NCI-H526 treated with DMSO at 0.1 percent for 48 hours (cell line): ENCODE measurements around the gene PIK3AP1.

Source experiments
- DNase-seq: peaks from one replicate; lab custom pipeline; 2025; lab: John Stamatoyannopoulos, UW

The PIK3AP1 gene

GRCh38 chr10:96642973-96643372, 77.3 kb downstream of the PIK3AP1 start:
- no peak for DNase-seq

GRCh38 chr10:96642530-96642929, 77.8 kb downstream of the PIK3AP1 start:
- no peak for DNase-seq

DNA sequence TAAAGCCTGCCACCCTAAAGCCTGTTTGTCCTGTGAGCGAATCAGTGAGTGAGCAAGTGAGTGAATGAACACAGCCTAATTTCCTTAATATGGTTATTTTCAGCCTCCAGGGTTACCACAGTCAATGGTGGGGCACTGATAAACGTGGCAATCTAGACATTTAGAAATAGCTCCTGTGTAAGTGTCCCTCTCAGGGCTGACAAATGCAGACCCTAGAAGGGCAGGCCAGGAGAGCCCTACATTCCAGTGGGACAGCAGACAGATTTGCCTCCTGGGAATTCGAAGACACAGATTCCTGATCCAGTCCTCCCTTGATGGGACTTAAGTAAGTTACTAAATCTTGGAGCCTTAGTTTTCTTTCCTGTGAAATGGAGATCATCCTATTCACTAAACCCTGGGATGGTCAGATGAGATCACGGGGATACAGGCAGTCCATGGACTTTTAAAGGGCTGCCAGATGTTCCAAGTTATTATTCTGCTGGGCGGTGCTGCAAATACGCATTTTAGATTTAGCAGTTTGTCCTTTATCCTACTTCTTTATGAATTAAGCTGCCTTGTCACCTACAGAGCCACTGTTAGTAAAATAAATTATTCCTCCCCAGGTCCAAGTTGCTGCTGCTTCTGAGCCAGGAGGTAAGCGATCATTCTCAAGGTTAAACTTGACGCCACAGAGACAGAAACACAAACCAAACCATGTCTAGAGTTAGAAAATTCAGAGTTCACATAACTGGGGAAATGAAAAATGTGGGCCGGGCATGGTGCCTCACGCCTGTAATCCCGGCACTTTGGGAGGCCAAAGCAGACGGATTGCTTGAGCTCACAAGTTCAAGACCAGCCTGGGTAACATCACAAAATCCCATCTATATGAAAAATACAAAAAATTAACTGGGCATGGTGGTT, 78.7 kb downstream of the PIK3AP1 start:
- DNase-seq, result no peak

DNA sequence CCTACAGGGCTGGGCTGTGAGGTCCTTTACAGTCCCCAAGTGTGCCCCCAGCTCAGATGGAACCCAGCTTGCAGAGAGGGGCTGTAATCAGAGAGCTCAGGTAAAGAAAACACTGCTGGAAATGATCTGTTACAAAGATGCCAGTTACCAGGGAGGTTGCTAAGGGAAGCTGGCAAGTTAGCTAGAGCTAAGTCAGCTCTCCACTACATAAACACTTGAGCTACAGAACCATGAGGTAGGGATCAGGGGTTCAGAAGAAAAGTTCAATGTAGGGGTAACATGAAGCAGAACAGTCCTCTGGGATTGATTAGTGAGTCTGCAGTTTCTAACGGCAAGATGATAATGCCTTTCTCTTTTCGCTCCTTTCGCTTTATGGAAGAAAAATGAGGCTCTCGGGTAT, 80.4 kb downstream of the PIK3AP1 start:
- no peak for DNase-seq

- no peak for DNase-seq
Observed at GRCh38 chr10:96638696-96639095, 81.6 kb downstream of the PIK3AP1 start.

GRCh38 chr10:96638120-96638519, 82.2 kb downstream of the PIK3AP1 start:
- no peak for DNase-seq

GRCh38 chr10:96637709-96638108, 82.6 kb downstream of the PIK3AP1 start:
- DNase-seq, result no peak

GRCh38 chr10:96636551-96636950, 83.8 kb downstream of the PIK3AP1 start:
- DNase-seq, result no peak

- DNase-seq, result no peak
Observed at GRCh38 chr10:96632974-96633710, 87.2 kb downstream of the PIK3AP1 start.

DNA sequence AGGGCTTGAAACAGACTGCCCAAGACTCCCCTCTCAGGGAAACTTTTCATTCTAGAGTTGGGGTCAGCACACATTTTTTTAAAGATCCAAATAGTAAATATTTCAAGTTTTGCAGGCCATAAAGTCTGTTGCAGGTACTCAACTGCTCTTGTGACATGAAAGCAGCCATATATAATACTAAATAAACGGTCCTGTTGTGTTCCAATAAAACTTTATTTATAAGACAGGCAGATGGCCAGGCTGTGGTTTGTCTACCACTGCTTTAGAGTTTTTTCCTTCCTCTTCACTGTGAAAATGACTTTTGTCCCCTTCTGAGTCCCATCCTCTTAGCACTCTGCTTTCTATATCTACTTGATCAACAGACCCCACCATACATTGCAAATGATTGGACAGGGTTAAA, 93.0 kb downstream of the PIK3AP1 start:
- DNase-seq, result no peak

GRCh38 chr10:96626795-96627194, 93.5 kb downstream of the PIK3AP1 start:
- DNase-seq, result no peak

GRCh38 chr10:96625173-96625572, 95.1 kb downstream of the PIK3AP1 start:
- no peak for DNase-seq

DNA sequence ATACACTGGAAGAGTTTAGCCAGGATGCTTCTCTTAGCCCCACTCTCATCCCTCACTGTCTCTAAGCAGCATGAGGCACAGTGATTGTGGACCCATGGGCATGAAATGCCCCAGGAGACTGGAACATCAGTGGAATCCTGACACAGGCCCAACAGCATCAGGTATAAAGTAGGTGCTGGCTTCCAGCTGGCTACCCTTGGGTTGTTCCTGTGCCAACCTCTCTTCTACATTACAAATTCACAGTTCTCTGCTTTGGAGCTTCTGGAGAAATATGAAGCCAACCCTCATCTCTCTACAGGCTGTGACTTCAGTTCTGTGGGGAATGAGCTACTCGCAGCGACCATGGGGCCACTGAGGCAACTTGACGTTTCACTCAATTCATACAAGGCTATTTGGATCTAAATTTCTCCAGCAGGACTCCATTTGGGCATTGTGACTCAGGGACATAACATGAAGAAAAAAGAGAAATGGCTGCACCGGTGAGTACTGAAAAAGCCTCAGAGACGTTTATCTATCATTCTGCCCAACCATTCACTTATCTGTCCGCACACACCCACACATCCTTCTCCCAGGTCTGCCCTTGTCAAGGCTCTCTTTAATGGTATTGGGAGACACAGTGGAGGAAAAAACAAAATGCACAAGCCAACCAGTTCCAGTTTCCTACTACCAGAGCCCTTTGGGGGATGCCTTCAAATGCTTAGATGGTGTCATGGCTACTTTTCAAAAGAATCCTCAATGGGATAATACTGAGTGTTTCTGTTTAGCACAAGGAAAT, 98.1 kb downstream of the PIK3AP1 start:
- DNase-seq, result no peak

DNA sequence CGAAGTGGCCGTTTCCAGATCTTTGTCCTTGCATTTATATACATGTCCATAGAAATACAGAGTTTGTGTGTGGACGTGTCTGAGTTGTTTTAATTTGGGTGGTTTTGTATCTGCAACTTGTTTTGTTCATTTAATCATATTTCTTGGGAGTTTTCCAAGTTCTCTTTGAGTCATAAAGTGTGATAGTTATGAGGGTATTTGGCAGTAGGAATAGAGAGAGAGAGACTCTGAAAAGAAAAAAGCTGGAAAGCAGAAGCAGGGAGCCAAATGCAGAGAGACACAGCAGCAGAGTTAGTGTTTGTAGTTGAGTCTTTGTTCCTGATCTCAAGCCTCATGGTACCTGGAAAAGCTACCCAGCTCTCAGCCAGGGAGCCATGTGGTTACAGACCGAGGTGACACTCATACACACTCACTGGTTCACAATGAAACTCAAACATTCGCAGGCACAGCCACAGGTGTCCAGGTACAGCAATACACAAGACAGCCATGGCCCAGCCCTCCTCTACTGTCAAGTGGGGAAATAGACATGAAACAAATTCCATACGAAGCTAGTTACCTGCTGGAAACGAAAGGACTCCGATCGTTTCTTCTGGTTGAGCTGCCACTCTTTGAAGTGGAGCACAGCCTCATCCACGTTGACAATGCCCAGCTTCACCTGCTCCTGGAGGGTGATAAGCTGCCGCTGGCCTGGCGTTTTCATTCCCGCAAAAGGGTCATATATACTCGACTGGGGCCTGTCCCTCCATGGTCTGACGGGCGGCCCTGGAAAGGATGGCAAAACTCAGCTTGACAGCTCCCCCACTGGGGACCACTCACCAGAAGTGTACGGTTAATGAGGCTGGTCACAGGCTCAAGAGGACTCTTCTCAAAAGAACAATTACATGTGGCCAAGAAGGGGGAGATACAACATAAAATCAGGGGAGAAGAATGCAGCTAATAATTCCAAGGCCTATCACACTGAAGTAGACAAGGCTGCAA, 100.2 kb downstream of the PIK3AP1 start:
- DNase-seq, result no peak

DNA sequence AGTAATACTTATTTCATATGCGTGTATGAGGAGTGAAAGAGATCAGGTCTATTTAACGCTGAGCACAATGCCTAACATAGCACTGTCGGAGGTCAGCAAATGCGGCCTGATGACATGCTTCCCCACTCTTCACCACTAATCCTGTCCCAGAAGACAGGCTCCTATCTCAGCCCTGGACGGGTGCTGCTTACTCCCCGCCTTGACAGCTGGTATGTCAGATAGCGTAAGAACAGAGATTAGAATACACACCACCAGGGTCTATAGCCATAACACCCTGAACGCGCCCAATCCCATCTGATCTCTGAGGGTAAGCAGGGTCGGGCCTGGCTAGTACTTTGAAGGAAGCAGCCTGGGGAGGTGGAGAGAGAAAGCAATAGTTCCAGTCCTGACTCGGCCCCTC, 101.2 kb downstream of the PIK3AP1 start:
- no peak for DNase-seq

- no peak for DNase-seq
Observed at GRCh38 chr10:96618653-96619052, 101.7 kb downstream of the PIK3AP1 start.

DNA sequence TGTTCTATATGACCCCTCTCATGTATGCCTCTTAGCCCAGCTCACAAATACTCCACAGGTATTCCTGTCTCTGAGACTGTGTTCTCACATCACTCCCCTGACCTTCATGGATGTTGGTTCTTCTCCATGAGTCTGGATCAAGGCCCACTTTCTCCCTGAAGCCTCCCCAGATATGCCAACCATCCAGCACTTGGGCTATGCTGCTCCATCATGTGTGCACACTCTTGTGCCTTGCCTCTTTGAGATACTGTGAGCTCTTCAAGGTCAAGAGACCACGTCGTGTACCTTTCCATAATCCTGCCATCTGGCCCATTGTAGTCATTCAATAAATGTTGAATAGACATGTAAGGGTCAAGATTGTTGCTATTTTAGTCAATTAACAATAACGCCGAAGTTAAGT, 103.4 kb downstream of the PIK3AP1 start:
- DNase-seq, result no peak

DNA sequence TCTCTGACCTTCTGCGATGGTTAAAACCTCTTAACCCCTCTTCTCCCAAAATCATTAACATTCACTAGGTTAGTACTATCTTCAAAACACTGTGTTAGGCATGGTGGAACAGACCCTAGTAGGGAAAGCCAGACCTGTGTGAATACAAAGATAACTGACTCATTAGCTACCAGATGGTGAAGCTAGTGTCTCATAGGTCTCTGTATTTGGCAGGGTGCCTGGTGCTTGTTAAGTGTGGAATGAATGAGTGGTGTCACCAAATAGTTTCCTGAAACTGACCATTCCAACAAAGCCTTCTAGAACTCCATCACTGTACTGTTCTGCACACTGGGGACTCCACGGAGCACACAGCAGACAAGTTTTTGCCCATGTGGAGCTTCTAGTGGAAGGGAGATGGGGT, 105.8 kb downstream of the PIK3AP1 start:
- DNase-seq, result no peak

DNA sequence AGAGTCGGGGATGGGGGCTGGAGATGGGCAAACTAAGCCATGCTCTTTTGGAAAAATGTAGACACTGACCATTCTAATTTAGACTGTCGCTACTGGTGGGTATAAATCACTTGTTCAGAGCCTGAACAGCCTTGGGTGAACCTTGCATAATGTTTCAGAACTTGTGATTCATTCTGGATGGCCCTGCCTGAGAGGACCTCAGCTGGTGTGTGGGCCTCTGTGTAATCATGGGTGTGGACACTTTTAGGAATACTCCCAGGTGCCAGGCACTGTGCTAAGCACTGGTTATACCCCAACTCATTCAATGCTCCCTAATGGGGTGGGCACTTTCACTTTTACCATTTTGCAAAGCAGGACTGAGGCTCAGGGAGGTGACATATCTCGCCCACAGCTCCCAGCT, 106.7 kb downstream of the PIK3AP1 start:
- DNase-seq, result no peak

DNA sequence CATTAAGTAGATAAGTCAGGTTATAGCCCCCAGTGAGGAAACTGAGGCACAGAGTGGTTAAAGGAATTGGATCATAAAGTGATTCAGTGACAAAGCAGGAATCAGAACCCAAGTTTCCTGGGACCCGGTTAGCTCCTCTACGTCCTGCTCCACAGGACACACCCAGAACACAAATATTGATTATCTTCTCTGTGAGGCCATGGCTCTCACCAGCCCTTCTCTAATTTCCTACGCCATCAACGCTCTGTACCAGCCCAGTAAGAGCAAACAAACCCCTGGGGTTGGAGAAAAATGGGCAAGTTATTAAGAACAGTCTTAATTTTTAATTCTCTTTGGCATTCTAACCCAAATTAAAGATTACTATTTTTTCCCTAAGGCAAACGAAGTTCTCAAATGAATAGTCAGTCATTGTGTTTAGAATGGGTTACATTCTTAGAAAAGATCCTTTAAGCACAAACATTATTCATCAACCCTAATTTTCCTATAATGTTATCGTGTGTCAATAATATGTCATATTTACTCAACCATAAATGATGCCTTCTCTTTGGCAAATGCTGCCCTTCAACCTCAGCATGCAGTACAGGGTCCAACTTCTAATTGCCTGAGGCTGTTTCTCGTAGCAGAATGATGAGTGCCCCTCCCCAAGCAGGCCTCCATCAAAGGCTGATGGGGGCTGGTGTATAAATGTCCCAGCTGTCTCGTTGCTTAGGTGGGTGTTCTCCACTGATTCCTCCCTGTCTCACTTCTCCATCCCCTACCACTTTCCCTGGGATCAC, 108.1 kb downstream of the PIK3AP1 start:
- DNase-seq, result peak; percentile 66

DNA sequence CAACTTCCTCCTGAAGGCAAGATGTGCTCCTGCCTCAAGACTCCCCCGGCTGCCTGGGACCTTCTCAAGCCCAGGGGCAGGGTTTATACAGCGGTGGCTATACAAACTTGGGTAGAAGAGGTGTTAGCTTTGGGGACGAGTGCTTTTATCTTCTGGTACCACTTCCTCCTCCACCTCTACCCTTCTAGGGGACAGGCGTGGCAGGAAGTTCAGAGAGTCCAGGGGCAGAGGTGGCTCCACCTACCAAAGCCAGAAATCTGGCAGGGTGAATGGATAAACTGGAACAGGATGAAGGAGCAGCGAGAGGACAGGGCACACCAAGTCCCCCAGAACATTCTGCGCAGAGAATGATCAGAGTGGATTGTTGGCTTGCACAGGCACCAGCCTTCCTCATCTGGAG, 109.5 kb downstream of the PIK3AP1 start:
- DNase-seq, result no peak
